Vagina (tissue), 2 donors: Measurements from ENCODE around the gene EXD3.

Experiments used
- POLR2AphosphoS5 ChIP-seq, 2 donors: sonication (generic); formaldehyde crosslinking; IDR thresholded peaks; one replicate each; pipeline ENCODE4 v1.9.0; 2017; ENCODE audit warnings: antibody characterized with exemption in 2 of 2, mild to moderate bottlenecking in 2 of 2, low read depth in 1 of 2; ENCODE audit not compliant: insufficient read depth in 1 of 2
- TF ChIP-seq, protein P1 (sequence below), 3 experiments: fragments of 450-650 bp in 2 of 3; fragments of 200-600 bp in 1 of 3; sonication (generic) in 1 of 3; IDR thresholded peaks; one replicate each; pipeline ENCODE4 v1.5.1; 2017 to 2019; ENCODE audit warnings: antibody characterized with exemption in 3 of 3, mild to moderate bottlenecking in 2 of 3, moderate library complexity in 2 of 3

DNA sequence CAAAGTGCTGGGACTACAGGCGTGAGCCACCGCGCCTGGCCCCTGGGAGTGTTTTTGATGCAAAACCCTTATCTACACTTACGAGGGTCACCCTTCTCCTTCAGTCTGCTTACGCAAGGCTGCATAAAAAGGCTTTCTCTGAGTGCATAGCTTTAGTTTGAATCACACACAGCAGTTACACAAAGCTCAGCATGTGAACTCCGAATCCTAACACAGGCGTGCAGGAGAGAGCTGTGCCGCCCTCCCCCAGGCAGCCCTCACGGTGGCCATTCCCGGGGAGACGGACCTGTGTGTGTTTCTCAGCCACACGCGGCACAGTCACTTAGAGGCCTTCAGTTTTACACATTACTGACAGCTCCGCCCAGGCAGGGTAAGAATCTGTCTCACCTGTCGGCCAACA is 26.7 kb downstream of the EXD3 start:
- no peak for TF ChIP-seq POLR2AphosphoS5 (IDR thresholded peaks at IDR 0.05; ENCODE audit: insufficient read depth in 1 of 2, low read depth in 1 of 2)
- TF ChIP-seq, protein P1, sequence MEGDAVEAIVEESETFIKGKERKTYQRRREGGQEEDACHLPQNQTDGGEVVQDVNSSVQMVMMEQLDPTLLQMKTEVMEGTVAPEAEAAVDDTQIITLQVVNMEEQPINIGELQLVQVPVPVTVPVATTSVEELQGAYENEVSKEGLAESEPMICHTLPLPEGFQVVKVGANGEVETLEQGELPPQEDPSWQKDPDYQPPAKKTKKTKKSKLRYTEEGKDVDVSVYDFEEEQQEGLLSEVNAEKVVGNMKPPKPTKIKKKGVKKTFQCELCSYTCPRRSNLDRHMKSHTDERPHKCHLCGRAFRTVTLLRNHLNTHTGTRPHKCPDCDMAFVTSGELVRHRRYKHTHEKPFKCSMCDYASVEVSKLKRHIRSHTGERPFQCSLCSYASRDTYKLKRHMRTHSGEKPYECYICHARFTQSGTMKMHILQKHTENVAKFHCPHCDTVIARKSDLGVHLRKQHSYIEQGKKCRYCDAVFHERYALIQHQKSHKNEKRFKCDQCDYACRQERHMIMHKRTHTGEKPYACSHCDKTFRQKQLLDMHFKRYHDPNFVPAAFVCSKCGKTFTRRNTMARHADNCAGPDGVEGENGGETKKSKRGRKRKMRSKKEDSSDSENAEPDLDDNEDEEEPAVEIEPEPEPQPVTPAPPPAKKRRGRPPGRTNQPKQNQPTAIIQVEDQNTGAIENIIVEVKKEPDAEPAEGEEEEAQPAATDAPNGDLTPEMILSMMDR (IDR thresholded peaks at IDR 0.05), result no peak
